ENCODE data around the gene IGSF6. TPM values are rescaled to one million over a fixed set of nuclear protein-coding genes. Genes with fewer than 3 reads are reported as not detected.

IGSF6 gene
- total and polyA plus RNA-seq, 9 of the 15 experiments (the other 6 are each of a cell fraction or from before 2014, with no cell fraction given), result 0.07 TPM; not detected in 8

DNA sequence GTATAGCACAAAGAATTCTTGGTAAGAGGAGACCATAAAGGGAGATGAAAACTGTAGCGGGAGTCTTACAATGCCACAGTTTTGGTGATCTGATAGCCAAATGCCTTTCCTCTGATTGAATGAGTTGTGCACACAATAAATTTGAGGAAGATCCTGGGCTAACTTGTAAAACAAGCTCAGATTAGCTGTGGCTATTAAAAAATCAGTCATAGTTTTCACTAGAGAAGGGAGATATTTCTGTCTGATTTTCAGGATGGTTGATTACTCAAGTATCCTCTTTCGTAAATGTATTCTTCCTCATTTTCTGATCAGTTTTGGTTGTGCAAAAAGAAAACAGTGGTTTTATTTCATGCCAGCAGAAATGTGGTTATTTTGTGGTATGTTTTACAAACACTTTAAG lies 62.1 kb downstream of the IGSF6 start:
- Histone ChIP-seq H4K20me1 (replicated peaks; ENCODE audit: control insufficient read depth, insufficient read depth, low read length) (no peaks in the 10 kb centered on the region), H3K4me1 (replicated peaks in 1 of 2; ENCODE audit: control insufficient read depth in 2 of 2, insufficient read depth in 2 of 2, low read length in 2 of 2) (no peaks in the 10 kb centered on the region; a peak in 1 of 5 replicates), H3K9ac (ENCODE audit: insufficient read depth in 1 of 2, low read depth in 2 of 2, low read length in 2 of 2) (no peak overlapping the region), H3K9me3 (replicated peaks; ENCODE audit: control insufficient read depth, insufficient read depth, low read depth, low read length) (no peaks in the 10 kb centered on the region), H3K9me1 (ENCODE audit: control insufficient read depth, insufficient read depth, low read length) (no peaks in the 10 kb centered on the region), H3K36me3 (ENCODE audit: control insufficient read depth, insufficient read depth, low read length) (no peaks in the 10 kb centered on the region), H2AFZ (ENCODE audit: low read depth, low read length) (no peak overlapping the region), H3K27me3 (ENCODE audit: control insufficient read depth in 2 of 2, insufficient read depth in 2 of 2, low read length in 2 of 2) (peaks cover 0 to 2% of the 10 kb centered on the region in 2 experiments; a peak in 2 of 5 replicates), H3K4me2 (ENCODE audit: insufficient read depth, low read length) (no peak overlapping the region), H3K27ac (ENCODE audit: extremely low read depth, low read depth, low read length) (no peak overlapping the region), H3K79me2 (ENCODE audit: control insufficient read depth, insufficient read depth, low read length) (no peaks in the 10 kb centered on the region), H3K4me3 (no peak overlapping the region)
- no peak for DNase-seq (ENCODE audit: extremely low read depth in 1 of 4, low spot score in 3 of 4)
- in situ Hi-C loops (cut with MboI) (loop anchor here (25.0 kb wide), 1 partner anchor 972 kb away; no protein-coding TSS in a partner anchor), intact Hi-C loops (cut with micrococcal nuclease) (no loop called here)
- FAIRE-seq, result no peak
- BruUV-seq (replicated peaks), result no TSS peak
- 31% methylated on average over 2 of the region's 2 CpGs for WGBS (ENCODE audit: insufficient coverage, low coverage, missing lambda C conversion rate)
- ChIA-PET CTCF (ENCODE audit: low intra/inter-chr PET ratio) (no interaction called here), POLR2A (interaction anchor here (0.6 to 1.0 kb wide), 2 partner anchors 8 to 1925 kb away, joined by 3 read pairs; no protein-coding TSS in a partner anchor)
- no peak for ATAC-seq
- TF ChIP-seq HNRNPL (IDR thresholded peaks at IDR 0.05; ENCODE audit: low read depth, low read length), result no peak
- no peak for TF ChIP-seq BRCA1 (IDR thresholded peaks at IDR 0.05)
- TF ChIP-seq BRCA1 (CRISPR knock-in tag; IDR thresholded peaks at IDR 0.05), result no peak
- TF ChIP-seq, protein P1, sequence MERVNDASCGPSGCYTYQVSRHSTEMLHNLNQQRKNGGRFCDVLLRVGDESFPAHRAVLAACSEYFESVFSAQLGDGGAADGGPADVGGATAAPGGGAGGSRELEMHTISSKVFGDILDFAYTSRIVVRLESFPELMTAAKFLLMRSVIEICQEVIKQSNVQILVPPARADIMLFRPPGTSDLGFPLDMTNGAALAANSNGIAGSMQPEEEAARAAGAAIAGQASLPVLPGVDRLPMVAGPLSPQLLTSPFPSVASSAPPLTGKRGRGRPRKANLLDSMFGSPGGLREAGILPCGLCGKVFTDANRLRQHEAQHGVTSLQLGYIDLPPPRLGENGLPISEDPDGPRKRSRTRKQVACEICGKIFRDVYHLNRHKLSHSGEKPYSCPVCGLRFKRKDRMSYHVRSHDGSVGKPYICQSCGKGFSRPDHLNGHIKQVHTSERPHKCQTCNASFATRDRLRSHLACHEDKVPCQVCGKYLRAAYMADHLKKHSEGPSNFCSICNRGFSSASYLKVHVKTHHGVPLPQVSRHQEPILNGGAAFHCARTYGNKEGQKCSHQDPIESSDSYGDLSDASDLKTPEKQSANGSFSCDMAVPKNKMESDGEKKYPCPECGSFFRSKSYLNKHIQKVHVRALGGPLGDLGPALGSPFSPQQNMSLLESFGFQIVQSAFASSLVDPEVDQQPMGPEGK (CRISPR knock-in tag; IDR thresholded peaks at IDR 0.05; ENCODE audit: borderline replicate concordance), result no peak
- no peak for TF ChIP-seq SIN3B (IDR thresholded peaks at IDR 0.05; ENCODE audit: low read depth)
- TF ChIP-seq RBFOX2 (IDR thresholded peaks at IDR 0.05; ENCODE audit: low read depth, low read length), result no peak
- no peak for TF ChIP-seq TARDBP (IDR thresholded peaks at IDR 0.05)
- TF ChIP-seq, protein P2, sequence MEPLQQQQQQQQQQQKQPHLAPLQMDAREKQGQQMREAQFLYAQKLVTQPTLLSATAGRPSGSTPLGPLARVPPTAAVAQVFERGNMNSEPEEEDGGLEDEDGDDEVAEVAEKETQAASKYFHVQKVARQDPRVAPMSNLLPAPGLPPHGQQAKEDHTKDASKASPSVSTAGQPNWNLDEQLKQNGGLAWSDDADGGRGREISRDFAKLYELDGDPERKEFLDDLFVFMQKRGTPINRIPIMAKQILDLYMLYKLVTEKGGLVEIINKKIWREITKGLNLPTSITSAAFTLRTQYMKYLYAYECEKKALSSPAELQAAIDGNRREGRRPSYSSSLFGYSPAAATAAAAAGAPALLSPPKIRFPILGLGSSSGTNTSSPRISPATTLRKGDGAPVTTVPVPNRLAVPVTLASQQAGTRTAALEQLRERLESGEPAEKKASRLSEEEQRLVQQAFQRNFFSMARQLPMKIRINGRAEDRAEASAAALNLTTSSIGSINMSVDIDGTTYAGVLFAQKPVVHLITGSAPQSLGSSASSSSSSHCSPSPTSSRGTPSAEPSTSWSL (CRISPR knock-in tag; IDR thresholded peaks at IDR 0.05; ENCODE audit: borderline replicate concordance), result no peak
- TF ChIP-seq, protein P3, sequence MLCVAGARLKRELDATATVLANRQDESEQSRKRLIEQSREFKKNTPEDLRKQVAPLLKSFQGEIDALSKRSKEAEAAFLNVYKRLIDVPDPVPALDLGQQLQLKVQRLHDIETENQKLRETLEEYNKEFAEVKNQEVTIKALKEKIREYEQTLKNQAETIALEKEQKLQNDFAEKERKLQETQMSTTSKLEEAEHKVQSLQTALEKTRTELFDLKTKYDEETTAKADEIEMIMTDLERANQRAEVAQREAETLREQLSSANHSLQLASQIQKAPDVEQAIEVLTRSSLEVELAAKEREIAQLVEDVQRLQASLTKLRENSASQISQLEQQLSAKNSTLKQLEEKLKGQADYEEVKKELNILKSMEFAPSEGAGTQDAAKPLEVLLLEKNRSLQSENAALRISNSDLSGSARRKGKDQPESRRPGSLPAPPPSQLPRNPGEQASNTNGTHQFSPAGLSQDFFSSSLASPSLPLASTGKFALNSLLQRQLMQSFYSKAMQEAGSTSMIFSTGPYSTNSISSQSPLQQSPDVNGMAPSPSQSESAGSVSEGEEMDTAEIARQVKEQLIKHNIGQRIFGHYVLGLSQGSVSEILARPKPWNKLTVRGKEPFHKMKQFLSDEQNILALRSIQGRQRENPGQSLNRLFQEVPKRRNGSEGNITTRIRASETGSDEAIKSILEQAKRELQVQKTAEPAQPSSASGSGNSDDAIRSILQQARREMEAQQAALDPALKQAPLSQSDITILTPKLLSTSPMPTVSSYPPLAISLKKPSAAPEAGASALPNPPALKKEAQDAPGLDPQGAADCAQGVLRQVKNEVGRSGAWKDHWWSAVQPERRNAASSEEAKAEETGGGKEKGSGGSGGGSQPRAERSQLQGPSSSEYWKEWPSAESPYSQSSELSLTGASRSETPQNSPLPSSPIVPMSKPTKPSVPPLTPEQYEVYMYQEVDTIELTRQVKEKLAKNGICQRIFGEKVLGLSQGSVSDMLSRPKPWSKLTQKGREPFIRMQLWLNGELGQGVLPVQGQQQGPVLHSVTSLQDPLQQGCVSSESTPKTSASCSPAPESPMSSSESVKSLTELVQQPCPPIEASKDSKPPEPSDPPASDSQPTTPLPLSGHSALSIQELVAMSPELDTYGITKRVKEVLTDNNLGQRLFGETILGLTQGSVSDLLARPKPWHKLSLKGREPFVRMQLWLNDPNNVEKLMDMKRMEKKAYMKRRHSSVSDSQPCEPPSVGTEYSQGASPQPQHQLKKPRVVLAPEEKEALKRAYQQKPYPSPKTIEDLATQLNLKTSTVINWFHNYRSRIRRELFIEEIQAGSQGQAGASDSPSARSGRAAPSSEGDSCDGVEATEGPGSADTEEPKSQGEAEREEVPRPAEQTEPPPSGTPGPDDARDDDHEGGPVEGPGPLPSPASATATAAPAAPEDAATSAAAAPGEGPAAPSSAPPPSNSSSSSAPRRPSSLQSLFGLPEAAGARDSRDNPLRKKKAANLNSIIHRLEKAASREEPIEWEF (CRISPR knock-in tag; IDR thresholded peaks at IDR 0.05), result no peak
- TF ChIP-seq ZNF121 (CRISPR knock-in tag; conservative IDR thresholded peaks at IDR 0.05), result no peak
- no peak for TF ChIP-seq TOE1 (IDR thresholded peaks at IDR 0.05; ENCODE audit: borderline replicate concordance)
- TF ChIP-seq TOE1 (CRISPR knock-in tag; IDR thresholded peaks at IDR 0.05; ENCODE audit: borderline replicate concordance, low read depth), result no peak
- no peak for TF ChIP-seq PURB (CRISPR knock-in tag; IDR thresholded peaks at IDR 0.05; ENCODE audit: low read depth)
- TF ChIP-seq ZNF140 (CRISPR knock-in tag; IDR thresholded peaks at IDR 0.05), result no peak
